ENCODE data around the gene TYW1B.
"Not testable (repeated sequence)": the region's sequence is repeated elsewhere in the genome, so short reads cannot be mapped to it uniquely, and the experiment has no call there.

TYW1B gene

DNA sequence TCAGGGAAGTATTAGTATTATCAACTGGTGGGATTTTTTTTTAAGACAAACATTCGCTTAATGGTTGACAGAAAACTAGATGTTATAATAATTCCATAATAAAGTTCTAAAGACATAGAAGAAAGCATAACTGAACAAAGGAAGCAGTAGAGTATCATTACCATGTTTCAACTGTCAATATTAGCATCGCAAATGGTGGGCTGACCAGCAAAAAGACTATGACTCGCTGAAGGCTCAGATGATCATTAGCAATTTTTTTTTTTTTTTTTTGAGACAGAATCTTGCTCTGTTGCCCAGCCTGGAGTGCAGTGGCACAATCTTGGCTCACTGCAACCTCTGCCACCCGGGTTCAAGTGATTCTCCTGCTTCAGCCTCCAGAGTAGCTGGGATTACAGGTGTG is 74.8 kb downstream of the TYW1B start:
- in situ Hi-C loops (cut with MboI; ENCODE audit: low sequenced_read_pairs); H3K27me3 ChIP-seq (ENCODE audit: low read depth); H3K36me3 ChIP-seq (replicated peaks); H3K4me3 ChIP-seq; DNase-seq (ENCODE audit: low spot score in 2 of 2); H3K4me1 ChIP-seq; H3K9me3 ChIP-seq: not testable (repeated sequence)

DNA sequence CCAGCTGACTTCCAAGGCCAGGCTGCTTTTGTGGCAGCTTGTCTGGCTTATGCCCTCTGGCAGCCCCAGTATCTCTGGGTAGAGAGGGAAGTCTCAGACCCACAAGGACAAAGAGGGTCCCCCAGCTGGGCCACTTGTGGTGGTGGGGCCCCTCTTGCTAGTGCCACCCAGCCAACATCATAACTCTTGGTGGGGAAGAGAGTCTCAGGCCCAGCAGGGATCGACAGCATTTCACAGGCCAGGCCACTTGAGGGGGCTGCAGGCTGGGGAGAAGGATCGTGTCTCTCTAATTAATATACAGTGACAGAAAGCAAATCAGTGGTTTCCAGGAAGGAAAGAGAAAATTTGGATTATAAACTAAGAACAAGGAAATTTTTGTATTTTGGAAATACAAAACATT is 76.0 kb downstream of the TYW1B start:
- H3K36me3 ChIP-seq (replicated peaks), result no peaks in the 10 kb centered on the region
- H3K9me3 ChIP-seq, result no peaks in the 10 kb centered on the region; the same call in 1 of the 2 replicates
- H3K4me1 ChIP-seq, result peaks cover 2% of the 10 kb centered on the region; the same call in 1 of the 2 replicates
- no peaks in the 10 kb centered on the region for H3K27me3 ChIP-seq (ENCODE audit: low read depth)
- in situ Hi-C loops (cut with MboI; ENCODE audit: low sequenced_read_pairs), result no loop called here
- DNase-seq (ENCODE audit: low spot score in 2 of 2), result no peak
- no peak overlapping the region for H3K4me3 ChIP-seq

DNA sequence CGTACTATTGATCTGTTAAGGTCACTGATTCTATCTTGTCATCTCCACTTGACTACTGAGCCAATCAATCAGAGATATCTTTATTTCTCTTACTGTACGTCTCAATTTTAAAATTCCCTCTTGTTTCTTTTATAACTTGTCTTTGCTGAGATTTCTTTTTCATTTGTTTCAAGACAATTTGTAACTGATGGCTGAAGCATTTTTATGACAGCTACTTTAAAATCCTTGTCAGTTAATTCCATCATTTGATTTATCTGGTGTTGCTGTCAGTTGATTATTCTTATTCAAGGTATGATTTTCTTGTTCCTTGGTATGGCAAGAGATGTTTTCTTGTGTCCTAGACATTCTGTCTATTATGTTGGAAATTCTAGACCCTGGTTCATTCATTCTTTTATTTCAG is 76.6 kb downstream of the TYW1B start:
- Histone ChIP-seq H3K4me3 (no peak overlapping the region), H3K36me3 (replicated peaks) (no peaks in the 10 kb centered on the region), H3K27me3 (ENCODE audit: low read depth) (no peaks in the 10 kb centered on the region), H3K9me3 (no peaks in the 10 kb centered on the region; the same call in 1 of the 2 replicates), H3K4me1 (no peaks in the 10 kb centered on the region)
- no peak for DNase-seq (ENCODE audit: low spot score in 2 of 2)
- in situ Hi-C loops (cut with MboI; ENCODE audit: low sequenced_read_pairs), result no loop called here

DNA sequence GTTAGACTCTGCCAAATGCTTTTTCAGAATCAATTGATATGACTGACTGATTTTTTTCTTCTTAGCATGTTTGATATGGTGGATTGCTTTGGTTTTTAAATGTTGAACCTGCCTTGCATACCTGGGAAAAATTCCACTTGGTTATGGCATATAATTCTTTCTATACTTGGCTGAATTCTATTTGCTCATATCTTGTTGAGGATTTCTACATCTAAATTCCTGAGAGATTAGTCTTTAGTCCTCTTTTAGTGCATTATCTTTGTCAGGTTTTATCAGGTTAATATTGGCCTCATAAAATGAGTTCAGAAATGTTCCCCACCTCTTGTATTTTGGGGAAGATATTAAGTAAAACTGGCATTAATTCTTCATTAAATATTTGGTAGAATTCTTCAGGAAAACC is 79.4 kb downstream of the TYW1B start:
- DNase-seq (ENCODE audit: low spot score in 2 of 2); H3K36me3 ChIP-seq (replicated peaks); H3K4me3 ChIP-seq; in situ Hi-C loops (cut with MboI; ENCODE audit: low sequenced_read_pairs); H3K4me1 ChIP-seq; H3K9me3 ChIP-seq; H3K27me3 ChIP-seq (ENCODE audit: low read depth): not testable (repeated sequence)

DNA sequence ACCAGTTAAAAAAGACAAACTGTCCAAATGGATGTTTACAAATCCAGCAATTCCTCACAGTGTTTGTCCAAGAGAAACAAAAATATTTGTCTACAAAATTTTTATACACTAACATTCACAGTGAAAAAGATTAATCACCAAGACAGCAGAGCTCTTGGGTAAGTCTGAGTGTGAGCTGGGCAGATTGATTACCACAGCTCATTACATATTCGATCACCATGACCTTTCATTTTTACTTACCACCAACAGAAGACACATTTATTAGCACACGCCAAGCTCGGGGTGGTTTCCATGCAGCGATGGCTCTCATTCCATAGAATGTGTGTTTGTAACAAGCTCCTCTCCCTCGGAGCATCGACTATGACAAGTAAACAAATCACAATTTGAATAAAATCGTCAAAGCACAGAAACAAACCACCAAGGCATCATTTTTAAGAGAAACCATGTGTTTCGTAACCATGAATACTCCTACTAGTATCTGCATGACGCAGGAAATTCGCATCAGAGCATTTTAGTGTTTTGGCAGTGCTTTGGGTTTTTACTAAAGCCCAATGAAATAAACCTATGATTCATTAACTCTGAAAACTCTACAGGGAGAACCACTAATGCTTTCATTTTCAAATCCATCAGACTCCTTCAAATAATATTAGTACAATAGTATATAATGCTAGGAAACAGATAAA is 83.6 kb downstream of the TYW1B start:
- DNase-seq (ENCODE audit: low spot score in 2 of 2); H3K4me1 ChIP-seq; in situ Hi-C loops (cut with MboI; ENCODE audit: low sequenced_read_pairs); H3K27me3 ChIP-seq (ENCODE audit: low read depth); H3K4me3 ChIP-seq; H3K9me3 ChIP-seq; H3K36me3 ChIP-seq (replicated peaks): not testable (repeated sequence)

DNA sequence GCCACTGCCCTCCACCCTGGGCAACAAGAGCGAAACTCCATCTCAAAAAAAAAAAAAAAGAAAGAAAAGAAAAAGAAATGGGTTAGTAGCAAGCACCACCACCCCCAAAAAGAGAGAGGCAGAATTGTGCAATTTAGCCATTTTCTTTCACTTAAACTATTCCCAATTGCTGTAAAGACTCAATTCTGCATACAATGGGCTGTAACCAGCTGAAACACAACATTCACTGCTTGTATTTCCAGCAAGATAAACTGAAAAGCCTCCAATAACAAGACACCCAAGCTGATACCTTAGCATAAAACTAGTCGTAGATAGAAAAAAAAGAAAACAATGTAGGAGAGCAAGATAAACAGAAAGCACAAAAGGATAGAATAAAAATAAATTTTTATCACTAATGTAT is 84.2 kb downstream of the TYW1B start:
- DNase-seq (ENCODE audit: low spot score in 2 of 2); H3K36me3 ChIP-seq (replicated peaks); H3K9me3 ChIP-seq; H3K27me3 ChIP-seq (ENCODE audit: low read depth); H3K4me3 ChIP-seq; H3K4me1 ChIP-seq; in situ Hi-C loops (cut with MboI; ENCODE audit: low sequenced_read_pairs): not testable (repeated sequence)

DNA sequence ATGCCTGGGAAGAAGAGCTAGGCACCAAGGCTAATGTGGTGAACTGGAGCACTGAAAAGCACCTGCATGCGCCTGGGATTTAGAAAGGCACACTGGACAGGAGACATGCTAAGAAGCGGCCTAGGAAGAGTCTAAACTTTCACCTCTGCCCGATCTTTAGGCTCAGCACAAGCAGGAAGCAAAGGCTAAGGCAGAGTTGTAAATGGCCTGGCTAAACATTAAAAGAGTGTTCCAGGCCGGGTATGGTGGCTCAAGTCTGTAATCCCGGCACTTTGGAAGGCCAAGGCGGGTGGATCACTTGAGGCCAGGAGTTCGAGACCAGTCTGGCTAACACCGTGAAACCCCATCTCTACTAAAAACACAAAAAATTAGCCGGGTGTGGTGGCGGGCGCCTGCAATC is 88.3 kb downstream of the TYW1B start:
- DNase-seq (ENCODE audit: low spot score in 2 of 2); H3K4me3 ChIP-seq; H3K4me1 ChIP-seq; H3K36me3 ChIP-seq (replicated peaks); H3K27me3 ChIP-seq (ENCODE audit: low read depth); H3K9me3 ChIP-seq; in situ Hi-C loops (cut with MboI; ENCODE audit: low sequenced_read_pairs): not testable (repeated sequence)

DNA sequence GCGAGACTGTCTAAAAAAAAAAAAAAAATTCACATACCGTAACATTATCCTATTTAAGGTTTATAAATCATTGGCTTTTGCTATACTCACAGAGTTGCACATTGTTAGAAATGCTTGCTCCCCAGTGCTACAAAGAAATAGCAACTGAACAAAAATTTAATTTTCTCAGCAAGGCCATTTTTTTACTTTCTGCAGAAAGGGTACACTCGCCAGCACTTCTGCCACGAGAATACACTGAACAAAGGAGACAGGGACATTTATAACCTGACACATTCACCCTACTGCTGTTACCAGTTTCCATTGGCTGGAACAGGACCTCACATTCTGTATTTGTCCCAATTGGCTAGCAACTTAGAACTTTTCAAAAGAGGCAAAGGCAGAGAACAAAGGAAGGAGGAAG is 92.1 kb downstream of the TYW1B start:
- in situ Hi-C loops (cut with MboI; ENCODE audit: low sequenced_read_pairs); H3K27me3 ChIP-seq (ENCODE audit: low read depth); H3K36me3 ChIP-seq (replicated peaks); H3K9me3 ChIP-seq; DNase-seq (ENCODE audit: low spot score in 2 of 2); H3K4me1 ChIP-seq; H3K4me3 ChIP-seq: not testable (repeated sequence)

DNA sequence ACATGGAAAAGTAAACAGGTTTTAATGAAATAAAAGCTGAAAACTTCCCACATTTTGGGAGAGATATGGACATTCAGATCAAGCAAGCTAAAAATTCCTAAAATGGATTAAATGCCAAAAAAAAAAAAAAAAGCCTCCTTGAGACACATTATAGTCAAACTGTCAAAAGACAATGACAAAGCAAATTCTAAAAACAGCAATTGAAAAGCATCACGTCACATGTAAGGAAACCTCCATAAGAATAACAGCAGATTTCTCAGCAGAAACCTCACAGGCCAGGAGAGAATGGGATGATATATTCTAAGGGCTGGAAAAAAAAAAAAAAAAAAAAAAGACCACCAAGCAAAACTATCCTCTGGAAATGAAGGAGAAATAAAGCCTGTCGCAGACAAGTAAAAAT is 97.2 kb downstream of the TYW1B start:
- H3K27me3 ChIP-seq (ENCODE audit: low read depth); in situ Hi-C loops (cut with MboI; ENCODE audit: low sequenced_read_pairs): not testable (repeated sequence)

DNA sequence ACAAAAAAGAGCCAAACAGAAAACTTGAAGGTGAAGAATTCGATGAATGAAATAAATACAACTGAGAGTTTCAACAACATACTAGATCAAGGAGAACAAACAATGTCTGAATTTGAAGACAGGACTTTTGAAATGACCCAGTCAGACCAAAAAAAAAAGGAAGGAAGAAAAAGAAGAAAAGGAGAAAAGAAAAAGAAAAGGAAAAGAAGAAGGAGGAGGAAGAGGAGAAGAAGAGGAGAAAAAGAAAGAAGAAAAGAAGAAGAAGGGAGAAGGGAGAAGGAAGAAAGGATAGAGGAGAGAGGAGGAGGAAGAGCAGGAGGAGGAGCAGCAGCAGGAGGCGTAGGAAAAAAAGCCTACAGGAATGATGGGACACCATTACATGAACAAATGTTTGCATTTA is 97.6 kb downstream of the TYW1B start:
- DNase-seq (ENCODE audit: low spot score in 2 of 2); H3K36me3 ChIP-seq (replicated peaks); H3K4me3 ChIP-seq; H3K4me1 ChIP-seq; H3K9me3 ChIP-seq; H3K27me3 ChIP-seq (ENCODE audit: low read depth); in situ Hi-C loops (cut with MboI; ENCODE audit: low sequenced_read_pairs): not testable (repeated sequence)

More for the DNA sequence above, 97.2 kb downstream of the TYW1B start:
- H3K4me3 ChIP-seq; DNase-seq (ENCODE audit: low spot score in 2 of 2); H3K36me3 ChIP-seq (replicated peaks); H3K9me3 ChIP-seq; H3K4me1 ChIP-seq: not testable (repeated sequence)

DNA sequence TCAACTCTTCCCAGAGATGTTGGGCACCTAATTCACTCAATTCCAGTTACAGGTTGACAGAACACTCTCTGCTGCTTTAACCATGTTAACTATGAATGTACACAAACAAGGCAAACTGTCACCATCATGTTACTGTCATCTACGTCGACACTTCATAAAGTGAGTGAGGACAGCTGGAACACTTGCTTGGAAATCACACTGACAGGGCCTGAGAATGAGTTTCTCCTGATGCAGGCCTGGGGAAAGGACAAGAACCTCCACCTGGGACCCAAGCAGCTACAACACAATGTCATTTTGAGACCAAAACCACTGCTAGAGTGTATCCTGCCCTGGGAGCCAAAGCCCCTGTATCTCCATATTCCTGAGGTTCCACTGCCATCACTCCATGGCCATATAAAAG is 98.9 kb downstream of the TYW1B start:
- H3K4me3 ChIP-seq; H3K27me3 ChIP-seq (ENCODE audit: low read depth); DNase-seq (ENCODE audit: low spot score in 2 of 2); H3K9me3 ChIP-seq; H3K4me1 ChIP-seq; in situ Hi-C loops (cut with MboI; ENCODE audit: low sequenced_read_pairs); H3K36me3 ChIP-seq (replicated peaks): not testable (repeated sequence)

DNA sequence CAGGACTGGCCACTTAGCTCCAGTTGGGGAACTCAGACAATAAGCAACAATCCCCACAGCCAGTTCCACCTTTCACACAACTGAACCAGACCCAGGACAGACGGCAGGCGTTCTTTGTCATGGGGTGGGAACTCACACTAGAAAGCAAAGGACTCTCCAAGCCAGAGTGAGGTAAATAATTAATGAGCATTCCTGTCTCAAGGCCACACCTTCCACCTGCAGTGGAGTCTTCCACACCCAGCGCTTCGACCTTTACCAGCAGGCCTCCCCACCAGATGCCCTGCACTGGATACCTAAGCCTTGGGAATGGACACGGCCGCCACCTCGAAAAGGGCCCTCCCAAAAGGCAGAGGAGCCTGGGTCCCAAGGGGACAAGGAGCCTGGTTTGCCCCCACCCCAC is 105.3 kb downstream of the TYW1B start:
- in situ Hi-C loops (cut with MboI; ENCODE audit: low sequenced_read_pairs); H3K27me3 ChIP-seq (ENCODE audit: low read depth); H3K36me3 ChIP-seq (replicated peaks); H3K4me1 ChIP-seq; H3K9me3 ChIP-seq; DNase-seq (ENCODE audit: low spot score in 2 of 2); H3K4me3 ChIP-seq: not testable (repeated sequence)

DNA sequence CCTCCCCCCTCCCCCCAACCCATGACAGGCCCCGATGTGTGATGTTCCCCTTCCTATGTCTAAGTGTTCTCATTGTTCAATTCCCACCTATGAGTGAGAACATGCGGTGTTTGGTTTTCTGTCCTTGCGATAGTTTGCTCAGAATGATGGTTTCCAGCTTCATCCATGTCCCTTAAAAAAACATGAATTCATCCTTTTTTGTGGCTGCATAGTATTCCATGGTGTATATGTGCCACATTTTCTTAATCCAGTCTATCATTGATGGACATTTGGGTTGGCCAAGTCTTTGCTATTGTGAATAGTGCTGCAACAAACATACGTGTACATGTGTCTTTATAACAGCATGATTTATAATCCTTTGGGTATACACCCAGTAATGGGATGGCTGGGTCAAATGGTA is 107.1 kb downstream of the TYW1B start:
- H3K9me3 ChIP-seq; H3K4me3 ChIP-seq; H3K4me1 ChIP-seq; DNase-seq (ENCODE audit: low spot score in 2 of 2); H3K27me3 ChIP-seq (ENCODE audit: low read depth); in situ Hi-C loops (cut with MboI; ENCODE audit: low sequenced_read_pairs); H3K36me3 ChIP-seq (replicated peaks): not testable (repeated sequence)

DNA sequence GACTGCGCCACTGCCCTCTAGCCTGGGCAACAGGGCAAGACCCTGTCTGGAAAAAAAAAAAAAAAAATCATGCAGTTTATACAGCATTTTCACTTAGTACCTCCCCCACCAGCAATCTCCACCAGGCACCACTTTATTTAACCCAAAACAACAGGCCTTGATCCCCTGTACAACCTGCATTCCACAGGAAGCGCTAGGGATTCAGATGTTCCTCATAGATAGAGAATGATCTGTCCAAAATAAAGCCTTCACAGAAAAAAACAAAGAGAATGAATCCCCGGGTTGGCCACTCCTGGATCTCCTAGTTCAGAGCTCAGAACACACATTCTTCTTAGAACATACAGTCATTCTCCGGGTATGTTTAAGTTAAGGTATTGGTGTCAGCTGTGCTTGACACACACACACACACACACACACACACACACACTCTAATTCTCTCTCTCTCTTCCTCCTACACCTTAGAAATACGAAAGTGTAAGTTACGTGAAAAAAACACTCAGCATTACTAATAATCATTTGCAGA is 110.7 kb downstream of the TYW1B start:
- DNase-seq (ENCODE audit: low spot score in 2 of 2); H3K27me3 ChIP-seq (ENCODE audit: low read depth); H3K4me1 ChIP-seq; H3K4me3 ChIP-seq; H3K36me3 ChIP-seq (replicated peaks); in situ Hi-C loops (cut with MboI; ENCODE audit: low sequenced_read_pairs); H3K9me3 ChIP-seq: not testable (repeated sequence)

DNA sequence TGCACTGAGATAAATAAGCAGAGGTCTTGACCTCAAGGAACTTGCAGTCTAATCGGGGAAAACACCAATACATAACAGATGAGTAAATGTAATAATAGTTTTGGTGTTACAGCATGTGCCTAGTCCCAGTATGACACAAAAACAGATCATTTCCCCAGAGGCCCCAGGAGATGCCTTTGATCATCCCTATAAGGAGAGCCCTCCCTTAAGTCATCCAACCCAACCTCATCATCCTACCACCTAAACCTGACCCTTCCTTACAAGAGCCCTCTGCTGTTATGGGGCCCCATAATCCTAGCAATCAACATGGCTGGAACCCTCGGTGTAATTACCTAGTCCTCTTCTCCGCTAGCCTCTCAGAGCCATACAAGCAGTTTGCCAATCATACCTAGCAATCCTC is 116.1 kb downstream of the TYW1B start:
- H3K4me1 ChIP-seq; H3K27me3 ChIP-seq (ENCODE audit: low read depth); H3K36me3 ChIP-seq (replicated peaks); H3K4me3 ChIP-seq; H3K9me3 ChIP-seq; DNase-seq (ENCODE audit: low spot score in 2 of 2); in situ Hi-C loops (cut with MboI; ENCODE audit: low sequenced_read_pairs): not testable (repeated sequence)
